ENCODE measurements around the gene MEOX2. TPM values are rescaled to one million over a fixed set of nuclear protein-coding genes. Genes with fewer than 3 reads are reported as not detected.

MEOX2 gene
- total RNA-seq, 1 donor from 2014 or later = 8.9 TPM

DNA sequence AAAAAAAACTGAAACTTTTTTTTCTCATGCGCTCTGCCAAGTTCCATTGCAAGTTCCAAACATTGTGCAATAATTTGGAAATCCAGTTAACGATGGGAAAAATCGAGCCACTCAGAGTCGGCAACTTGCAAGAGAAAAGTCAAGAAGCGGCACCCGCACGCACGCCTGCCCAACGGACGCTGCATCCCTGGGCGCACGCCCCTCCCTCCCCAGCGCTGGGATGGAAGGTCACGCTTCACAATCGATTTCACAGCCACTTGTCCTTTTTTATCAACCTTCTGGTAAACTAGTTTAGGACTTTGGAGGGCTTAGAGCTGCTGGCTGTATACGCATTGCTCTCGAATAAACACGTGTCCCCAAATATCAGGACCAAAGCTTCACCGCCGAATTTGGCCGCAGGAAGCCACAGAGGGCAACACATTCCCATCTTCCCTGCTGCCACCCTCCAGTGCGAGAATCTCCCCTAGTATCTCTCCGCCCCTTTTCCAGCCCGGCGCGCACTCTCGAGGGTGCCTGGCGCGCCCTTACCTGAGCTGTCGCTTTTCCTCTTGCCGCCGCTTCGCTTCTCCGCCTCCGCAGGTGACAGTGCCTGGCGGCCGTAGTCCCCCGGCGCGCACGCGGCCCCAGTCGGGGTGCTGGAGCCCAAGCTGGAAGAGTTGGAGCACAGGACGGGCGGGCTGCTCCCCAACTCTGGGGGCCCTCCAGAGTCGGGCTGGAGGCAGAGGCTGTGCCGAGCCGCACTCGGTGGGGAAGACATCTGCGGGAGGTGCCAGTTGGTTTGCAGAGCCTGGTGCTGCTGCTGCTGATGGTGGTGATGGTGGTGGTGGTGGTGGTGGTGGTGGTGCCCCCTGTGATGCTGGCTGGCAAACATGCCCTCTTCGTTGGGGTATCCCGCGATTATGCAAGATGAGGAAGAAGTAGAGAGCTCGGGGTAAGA is 857 bp downstream of the MEOX2 start:
- Mint-ChIP-seq H3K9me3 (ENCODE audit: low read depth) (no peaks in the 10 kb centered on the region), H3K27ac (ENCODE audit: unreplicated experiment) (peak overlapping the region; percentile 96), H3K27me3 (ENCODE audit: low read depth) (peaks cover 11% of the 10 kb centered on the region), H3K4me3 (ENCODE audit: unreplicated experiment) (peak overlapping the region; percentile 85), H3K4me1 (ENCODE audit: low read depth) (peaks cover 45% of the 10 kb centered on the region), H3K36me3 (ENCODE audit: low read depth) (no peaks in the 10 kb centered on the region)
- TF ChIP-seq, protein P1, sequence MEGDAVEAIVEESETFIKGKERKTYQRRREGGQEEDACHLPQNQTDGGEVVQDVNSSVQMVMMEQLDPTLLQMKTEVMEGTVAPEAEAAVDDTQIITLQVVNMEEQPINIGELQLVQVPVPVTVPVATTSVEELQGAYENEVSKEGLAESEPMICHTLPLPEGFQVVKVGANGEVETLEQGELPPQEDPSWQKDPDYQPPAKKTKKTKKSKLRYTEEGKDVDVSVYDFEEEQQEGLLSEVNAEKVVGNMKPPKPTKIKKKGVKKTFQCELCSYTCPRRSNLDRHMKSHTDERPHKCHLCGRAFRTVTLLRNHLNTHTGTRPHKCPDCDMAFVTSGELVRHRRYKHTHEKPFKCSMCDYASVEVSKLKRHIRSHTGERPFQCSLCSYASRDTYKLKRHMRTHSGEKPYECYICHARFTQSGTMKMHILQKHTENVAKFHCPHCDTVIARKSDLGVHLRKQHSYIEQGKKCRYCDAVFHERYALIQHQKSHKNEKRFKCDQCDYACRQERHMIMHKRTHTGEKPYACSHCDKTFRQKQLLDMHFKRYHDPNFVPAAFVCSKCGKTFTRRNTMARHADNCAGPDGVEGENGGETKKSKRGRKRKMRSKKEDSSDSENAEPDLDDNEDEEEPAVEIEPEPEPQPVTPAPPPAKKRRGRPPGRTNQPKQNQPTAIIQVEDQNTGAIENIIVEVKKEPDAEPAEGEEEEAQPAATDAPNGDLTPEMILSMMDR (IDR thresholded peaks at IDR 0.05) = no peak
- no peak for DNase-seq (ENCODE audit: low spot score)

DNA sequence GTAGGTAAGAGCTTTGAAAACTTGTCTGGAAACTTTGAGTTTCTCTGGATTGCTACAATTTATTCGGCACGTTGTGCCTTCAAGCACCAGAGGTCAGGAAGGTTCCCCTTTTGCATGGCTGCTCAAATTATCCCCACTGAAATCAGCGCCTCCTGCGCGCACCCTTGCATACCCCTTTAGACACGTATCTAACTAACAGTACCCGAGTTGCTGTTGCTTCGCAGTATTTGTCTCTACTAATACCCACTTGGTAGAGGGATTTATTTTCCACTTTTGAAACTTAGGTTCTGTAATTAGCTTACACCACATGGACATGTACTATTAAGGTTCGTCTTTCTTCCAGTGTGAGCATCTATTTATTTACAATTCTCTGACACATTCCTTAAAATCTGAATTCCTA is 1.6 kb downstream of the MEOX2 start:
- Mint-ChIP-seq H3K4me1 (ENCODE audit: low read depth) (peaks cover 49% of the 10 kb centered on the region), H3K4me3 (ENCODE audit: unreplicated experiment) (peak overlapping the region; percentile 85), H3K27me3 (ENCODE audit: low read depth) (peaks cover 11% of the 10 kb centered on the region), H3K27ac (ENCODE audit: unreplicated experiment) (peak overlapping the region; percentile 96), H3K9me3 (ENCODE audit: low read depth) (no peaks in the 10 kb centered on the region), H3K36me3 (ENCODE audit: low read depth) (no peaks in the 10 kb centered on the region)
- TF ChIP-seq, protein P1 (IDR thresholded peaks at IDR 0.05) = peak; percentile 46
- DNase-seq (ENCODE audit: low spot score) = no peak

DNA sequence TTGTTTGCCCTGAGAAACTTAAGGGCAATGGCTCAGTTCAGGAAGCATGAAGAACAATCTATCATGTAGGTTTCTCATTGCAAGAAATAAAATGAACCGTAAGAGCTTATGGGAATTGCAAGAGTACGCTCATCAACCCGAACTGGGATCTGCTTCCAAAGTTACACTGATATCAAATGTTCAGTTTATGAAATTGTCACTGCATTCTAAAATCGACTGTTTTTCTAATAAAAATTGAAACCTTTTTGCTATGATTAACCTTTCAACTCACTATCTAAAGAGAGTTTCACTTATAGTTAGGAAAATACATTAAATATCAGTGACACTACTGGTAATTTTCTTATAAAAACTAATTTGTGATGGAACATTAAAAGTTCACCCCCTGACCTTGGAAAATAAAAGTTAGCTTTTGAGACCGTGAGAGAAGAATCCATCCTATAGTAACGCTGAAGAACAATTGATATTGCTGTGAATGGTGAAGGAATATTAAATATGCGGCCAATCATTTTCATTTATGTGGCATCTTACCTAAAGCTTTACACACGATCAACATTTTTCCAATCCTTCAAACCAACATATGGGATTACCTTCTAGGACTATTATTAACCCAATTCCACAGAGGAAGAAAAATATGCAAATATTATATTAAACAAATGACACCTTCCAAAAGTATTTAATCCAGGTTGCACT is 2.2 kb downstream of the MEOX2 start:
- Mint-ChIP-seq H3K4me3 (ENCODE audit: unreplicated experiment) (peak overlapping the region; percentile 85), H3K9me3 (ENCODE audit: low read depth) (no peaks in the 10 kb centered on the region), H3K27ac (ENCODE audit: unreplicated experiment) (peak overlapping the region; percentile 96), H3K27me3 (ENCODE audit: low read depth) (peaks cover 11% of the 10 kb centered on the region), H3K4me1 (ENCODE audit: low read depth) (peaks cover 49% of the 10 kb centered on the region), H3K36me3 (ENCODE audit: low read depth) (no peaks in the 10 kb centered on the region)
- TF ChIP-seq, protein P1 (IDR thresholded peaks at IDR 0.05) = no peak
- DNase-seq (ENCODE audit: low spot score) = no peak

DNA sequence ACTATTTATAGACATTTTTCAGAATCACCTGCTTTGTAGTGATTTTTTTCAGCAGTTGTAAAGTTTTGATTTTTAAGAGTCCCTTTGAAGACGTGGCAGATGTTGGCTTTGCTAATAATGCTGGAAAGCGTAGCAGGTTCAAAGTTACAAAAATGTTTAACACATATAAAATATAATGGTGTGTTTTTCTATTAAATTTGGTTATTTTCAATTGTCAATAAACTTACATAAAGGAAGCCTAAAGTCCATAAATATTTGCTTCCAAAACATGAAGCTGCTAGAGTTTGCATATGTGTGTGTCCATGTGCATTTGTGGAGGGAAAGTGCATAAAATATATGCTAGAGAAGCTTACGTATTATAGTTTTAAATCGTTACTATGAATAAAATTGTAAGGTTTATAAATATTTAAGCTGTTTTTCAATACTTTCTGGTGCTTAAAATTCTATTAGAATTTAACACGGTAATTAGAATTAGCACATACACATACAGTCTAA is 3.7 kb downstream of the MEOX2 start:
- TF ChIP-seq, protein P1 (IDR thresholded peaks at IDR 0.05) = no peak
- Mint-ChIP-seq H3K27me3 (ENCODE audit: low read depth) (peaks cover 9% of the 10 kb centered on the region), H3K36me3 (ENCODE audit: low read depth) (no peaks in the 10 kb centered on the region), H3K4me3 (ENCODE audit: unreplicated experiment) (peak overlapping the region; percentile 85), H3K9me3 (ENCODE audit: low read depth) (no peaks in the 10 kb centered on the region), H3K4me1 (ENCODE audit: low read depth) (peaks cover 54% of the 10 kb centered on the region), H3K27ac (ENCODE audit: unreplicated experiment) (peak overlapping the region; percentile 46)
- DNase-seq (ENCODE audit: low spot score) = no peak

DNA sequence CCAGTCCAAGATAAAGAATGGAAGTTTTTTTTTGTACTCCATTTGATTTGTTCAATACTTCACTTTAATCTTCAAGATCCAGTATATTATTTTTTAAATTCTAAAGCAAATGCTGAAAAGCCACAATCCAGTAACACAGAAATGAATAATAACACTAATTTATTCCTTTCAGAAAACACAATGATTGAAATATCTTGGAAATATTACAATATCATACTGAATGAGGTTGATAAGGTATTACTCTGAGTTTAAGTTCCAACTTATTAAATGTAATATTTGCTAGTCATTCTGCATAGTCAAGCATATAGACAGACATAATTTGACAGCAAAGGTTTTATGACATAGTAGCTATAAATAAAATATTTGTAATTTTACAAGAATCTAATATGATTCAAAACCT is 4.4 kb downstream of the MEOX2 start:
- H3K9me3 Mint-ChIP-seq (ENCODE audit: low read depth) = no peaks in the 10 kb centered on the region
- peaks cover 3% of the 10 kb centered on the region for H3K27me3 Mint-ChIP-seq (ENCODE audit: low read depth)
- no peaks in the 10 kb centered on the region for H3K36me3 Mint-ChIP-seq (ENCODE audit: low read depth)
- peak overlapping the region; percentile 48 for H3K4me3 Mint-ChIP-seq (ENCODE audit: unreplicated experiment)
- peaks cover 48% of the 10 kb centered on the region for H3K4me1 Mint-ChIP-seq (ENCODE audit: low read depth)
- no peak for DNase-seq (ENCODE audit: low spot score)
- H3K27ac Mint-ChIP-seq (ENCODE audit: unreplicated experiment) = peak overlapping the region; percentile 85
- TF ChIP-seq, protein P1 (IDR thresholded peaks at IDR 0.05) = no peak

Measured in chondrocyte (in vitro differentiated cells).